Measurements from ENCODE around the gene WDR33. TPM values are rescaled to one million over a fixed set of nuclear protein-coding genes. Genes with fewer than 3 reads are reported as not detected.

Gene WDR33
- total and polyA plus RNA-seq, 2 of the 13 experiments (the other 11 are each of a cell fraction or from before 2014, with no cell fraction given), result 54.9 to 78.2 TPM

DNA sequence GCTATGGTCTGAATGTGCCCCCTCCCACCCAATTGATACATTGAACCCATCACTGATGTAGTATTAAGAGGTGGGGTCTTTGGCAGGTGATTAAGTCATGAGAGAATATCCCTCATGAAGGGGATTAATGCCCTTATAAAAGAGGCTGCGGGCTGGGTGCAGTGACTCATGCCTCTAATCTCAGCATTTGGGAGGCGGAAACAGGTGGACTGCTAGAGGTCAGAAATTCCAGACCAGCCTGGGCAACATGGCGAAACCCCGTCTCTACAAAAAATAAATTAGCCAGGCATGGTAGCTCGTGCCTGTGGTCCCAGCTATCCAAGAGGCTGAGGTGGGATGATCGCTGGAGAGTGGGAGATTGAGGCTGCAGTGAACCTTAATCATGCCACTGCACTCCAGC is 32.7 kb upstream of the WDR33 start:
- no peak for TF ChIP-seq PHF5A (CRISPR knock-in tag; IDR thresholded peaks at IDR 0.05; ENCODE audit: low read depth, unreplicated experiment)
- TF ChIP-seq ZNF224 (CRISPR knock-in tag; IDR thresholded peaks at IDR 0.05), result no peak
- TF ChIP-seq RFX5 (IDR thresholded peaks at IDR 0.05; ENCODE audit: low read depth, low read length), result no peak
- TF ChIP-seq KLF12 (CRISPR knock-in tag; IDR thresholded peaks at IDR 0.05; ENCODE audit: borderline replicate concordance), result no peak
- no peak; the same call in 1 of the 2 replicates for TF ChIP-seq POLR2G (IDR thresholded peaks at IDR 0.05; ENCODE audit: low read depth, low read length)
- no peak for TF ChIP-seq ZNF335 (CRISPR knock-in tag; IDR thresholded peaks at IDR 0.05)
- TF ChIP-seq ETV5 (CRISPR knock-in tag; IDR thresholded peaks at IDR 0.05; ENCODE audit: borderline replicate concordance), result no peak
- Histone ChIP-seq H2AFZ (ENCODE audit: low read length) (no peak overlapping the region), H3K4me3 (replicated peaks in 1 of 3; ENCODE audit: insufficient read depth in 1 of 3, low read depth in 2 of 3, low read length in 3 of 3) (no peak overlapping the region), H3K4me1 (ENCODE audit: insufficient read depth, low read length) (no peaks in the 10 kb centered on the region), H4K20me1 (ENCODE audit: insufficient read depth, low read length) (no peaks in the 10 kb centered on the region), H3K27me3 (ENCODE audit: control insufficient read depth in 1 of 2, insufficient read depth in 2 of 2, low read length in 2 of 2) (no peaks in the 10 kb centered on the region), H3K36me3 (replicated peaks in 1 of 2; ENCODE audit: control insufficient read depth in 1 of 2, insufficient read depth in 2 of 2, low read length in 2 of 2) (peaks cover 19 to 30% of the 10 kb centered on the region in 2 experiments), H3K4me2 (ENCODE audit: low read depth, low read length) (no peak overlapping the region), H3K27ac (ENCODE audit: extremely low read length, insufficient read depth, low read length) (no peak overlapping the region), H3K79me2 (ENCODE audit: insufficient read depth, low read length) (no peaks in the 10 kb centered on the region), H3K9me3 (ENCODE audit: low read length) (no peaks in the 10 kb centered on the region), H3K9ac (ENCODE audit: insufficient read depth, low read depth, low read length) (no peak overlapping the region)
- intact Hi-C loops (cut with micrococcal nuclease; ENCODE audit: unreplicated experiment) (no loop called here), in situ Hi-C loops (cut with HindIII; ENCODE audit: extremely low pct_ligation_motif_present, low pct_unique_long_range_greater_than_20kb) (no loop called here)
- 96% methylated on average over 6 of the region's 6 CpGs for WGBS (ENCODE audit: low lambda C conversion rate)
- ChIA-PET POLR2A (no interaction called here), CTCF (ENCODE audit: low intra/inter-chr PET ratio, low total read pairs) (no interaction called here)
- no peak for ATAC-seq
- no TSS peak for BruUV-seq (replicated peaks)
- DNase-seq (ENCODE audit: low spot score), result no peak
- FAIRE-seq, result no peak

DNA sequence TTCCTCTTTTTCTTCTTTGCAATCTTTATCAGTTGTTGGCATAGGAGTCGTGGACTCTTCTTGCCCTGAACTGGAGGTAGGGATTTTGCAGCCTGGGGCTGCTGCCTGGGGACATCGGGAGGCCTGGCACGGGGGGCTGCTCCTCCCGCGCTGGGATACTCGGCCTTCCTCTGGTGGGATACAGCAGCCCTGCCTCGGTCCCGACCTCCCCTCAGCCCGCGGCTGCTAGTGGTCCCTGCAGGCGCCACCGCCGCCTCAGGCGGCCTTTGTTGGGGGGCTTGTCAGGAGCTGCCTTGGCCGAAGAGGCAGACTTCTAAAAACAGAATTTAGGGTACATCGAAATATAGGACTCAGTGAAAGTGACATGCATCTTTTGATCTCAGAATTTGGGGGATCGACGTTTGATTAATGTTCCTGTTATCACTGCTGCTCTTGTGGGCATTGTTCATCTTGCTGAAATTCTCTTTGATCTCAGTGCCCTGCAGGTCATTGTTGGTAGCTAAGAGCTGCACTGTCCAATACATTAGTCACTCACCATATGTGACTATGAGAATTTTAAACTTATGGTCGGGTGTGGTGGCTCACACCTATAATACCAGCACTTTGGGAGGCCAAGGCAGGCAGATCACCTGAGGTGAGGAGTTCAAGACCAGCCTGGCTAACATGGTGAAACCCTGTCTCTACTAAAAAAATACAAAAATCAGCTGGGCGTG is 30.7 kb upstream of the WDR33 start:
- no TSS peak for BruUV-seq (replicated peaks)
- peak; percentile 58 for ATAC-seq
- no peak overlapping the region for H3K27ac ChIP-seq (ENCODE audit: extremely low read length, insufficient read depth, low read length)
- no peak overlapping the region for H3K9ac ChIP-seq (ENCODE audit: insufficient read depth, low read depth, low read length)
- no peak overlapping the region for H3K4me3 ChIP-seq (replicated peaks in 1 of 3; ENCODE audit: insufficient read depth in 1 of 3, low read depth in 2 of 3, low read length in 3 of 3)
- in situ Hi-C loops (cut with HindIII; ENCODE audit: extremely low pct_ligation_motif_present, low pct_unique_long_range_greater_than_20kb), result no loop called here
- WGBS (ENCODE audit: low lambda C conversion rate), result 86% methylated on average over 20 of the region's 20 CpGs
- no peaks in the 10 kb centered on the region for H3K4me1 ChIP-seq (ENCODE audit: insufficient read depth, low read length)
- TF ChIP-seq SKI (IDR thresholded peaks at IDR 0.05; ENCODE audit: partially characterized antibody), result no peak
- TF ChIP-seq PHF20 (CRISPR knock-in tag; IDR thresholded peaks at IDR 0.05), result 0 out of 2 replicates have a peak, but pooled peaks have one; percentile 25
- TF ChIP-seq, protein P1, sequence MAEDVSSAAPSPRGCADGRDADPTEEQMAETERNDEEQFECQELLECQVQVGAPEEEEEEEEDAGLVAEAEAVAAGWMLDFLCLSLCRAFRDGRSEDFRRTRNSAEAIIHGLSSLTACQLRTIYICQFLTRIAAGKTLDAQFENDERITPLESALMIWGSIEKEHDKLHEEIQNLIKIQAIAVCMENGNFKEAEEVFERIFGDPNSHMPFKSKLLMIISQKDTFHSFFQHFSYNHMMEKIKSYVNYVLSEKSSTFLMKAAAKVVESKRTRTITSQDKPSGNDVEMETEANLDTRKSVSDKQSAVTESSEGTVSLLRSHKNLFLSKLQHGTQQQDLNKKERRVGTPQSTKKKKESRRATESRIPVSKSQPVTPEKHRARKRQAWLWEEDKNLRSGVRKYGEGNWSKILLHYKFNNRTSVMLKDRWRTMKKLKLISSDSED (CRISPR knock-in tag; IDR thresholded peaks at IDR 0.05), result no peak
- no peak for TF ChIP-seq FOXK2 (IDR thresholded peaks at IDR 0.05)
- peak; percentile 89 for TF ChIP-seq AGO2 (optimal IDR thresholded peaks at IDR 0.05; ENCODE audit: low read depth, low read length)
- no peak for TF ChIP-seq SCMH1 (CRISPR knock-in tag; IDR thresholded peaks at IDR 0.05; ENCODE audit: borderline replicate concordance)
- TF ChIP-seq SALL2 (CRISPR knock-in tag; IDR thresholded peaks at IDR 0.05), result no peak
- no peak for TF ChIP-seq ZNF878 (CRISPR knock-in tag; IDR thresholded peaks at IDR 0.05)
- no peak for TF ChIP-seq ZNF567 (CRISPR knock-in tag; IDR thresholded peaks at IDR 0.05; ENCODE audit: borderline replicate concordance)
- TF ChIP-seq, protein P2, sequence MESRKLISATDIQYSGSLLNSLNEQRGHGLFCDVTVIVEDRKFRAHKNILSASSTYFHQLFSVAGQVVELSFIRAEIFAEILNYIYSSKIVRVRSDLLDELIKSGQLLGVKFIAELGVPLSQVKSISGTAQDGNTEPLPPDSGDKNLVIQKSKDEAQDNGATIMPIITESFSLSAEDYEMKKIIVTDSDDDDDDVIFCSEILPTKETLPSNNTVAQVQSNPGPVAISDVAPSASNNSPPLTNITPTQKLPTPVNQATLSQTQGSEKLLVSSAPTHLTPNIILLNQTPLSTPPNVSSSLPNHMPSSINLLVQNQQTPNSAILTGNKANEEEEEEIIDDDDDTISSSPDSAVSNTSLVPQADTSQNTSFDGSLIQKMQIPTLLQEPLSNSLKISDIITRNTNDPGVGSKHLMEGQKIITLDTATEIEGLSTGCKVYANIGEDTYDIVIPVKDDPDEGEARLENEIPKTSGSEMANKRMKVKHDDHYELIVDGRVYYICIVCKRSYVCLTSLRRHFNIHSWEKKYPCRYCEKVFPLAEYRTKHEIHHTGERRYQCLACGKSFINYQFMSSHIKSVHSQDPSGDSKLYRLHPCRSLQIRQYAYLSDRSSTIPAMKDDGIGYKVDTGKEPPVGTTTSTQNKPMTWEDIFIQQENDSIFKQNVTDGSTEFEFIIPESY (CRISPR knock-in tag; IDR thresholded peaks at IDR 0.05), result no peak
- no peak for FAIRE-seq
- peaks cover 6 to 15% of the 10 kb centered on the region in 2 experiments; a peak in 4 of 5 replicates for H3K36me3 ChIP-seq (replicated peaks in 1 of 2; ENCODE audit: control insufficient read depth in 1 of 2, insufficient read depth in 2 of 2, low read length in 2 of 2)
- no peaks in the 10 kb centered on the region for H4K20me1 ChIP-seq (ENCODE audit: insufficient read depth, low read length)
- intact Hi-C loops (cut with micrococcal nuclease; ENCODE audit: unreplicated experiment), result no loop called here
- no peak for DNase-seq (ENCODE audit: low spot score)
- H3K27me3 ChIP-seq (ENCODE audit: control insufficient read depth in 1 of 2, insufficient read depth in 2 of 2, low read length in 2 of 2), result no peaks in the 10 kb centered on the region
- H3K79me2 ChIP-seq (ENCODE audit: insufficient read depth, low read length), result no peaks in the 10 kb centered on the region
- no peak overlapping the region for H3K4me2 ChIP-seq (ENCODE audit: low read depth, low read length)
- POLR2A ChIA-PET, result interaction anchor here (2.2 kb wide), 1 partner anchor 9 kb away, joined by 5 read pairs; no protein-coding TSS in a partner anchor
- CTCF ChIA-PET (ENCODE audit: low intra/inter-chr PET ratio, low total read pairs), result no interaction called here
- H3K9me3 ChIP-seq (ENCODE audit: low read length), result no peaks in the 10 kb centered on the region
- H2AFZ ChIP-seq (ENCODE audit: low read length), result no peak overlapping the region
